HG03196 (cell line): ENCODE data around the gene OGFOD1.

Experiments used
- ATAC-seq: cut with Tn5 transposase; IDR thresholded peaks from one replicate; pipeline ENCODE4 v1.9.1; 2021; ENCODE audit not compliant: unreplicated experiment

Gene OGFOD1

DNA sequence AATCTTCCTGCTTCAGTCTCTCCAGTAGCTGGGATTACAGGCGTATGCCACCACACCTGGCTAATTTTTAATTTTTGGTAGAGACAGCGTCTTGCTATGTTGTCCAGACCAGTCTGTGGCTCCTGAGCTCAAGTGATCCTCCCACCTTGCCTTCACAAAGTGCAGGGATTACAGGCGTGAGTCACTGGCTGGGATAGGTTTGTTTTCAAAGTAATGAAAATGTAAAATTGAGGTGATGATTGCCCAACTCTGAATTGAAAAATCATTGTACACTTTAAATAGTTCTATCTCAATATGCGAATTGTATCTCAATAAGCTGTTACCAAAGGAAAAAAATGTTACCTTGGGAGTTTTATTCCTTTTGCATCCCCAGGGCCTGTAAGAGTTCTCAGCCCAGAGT lies 24.8 kb upstream of the OGFOD1 start:
- no peak for ATAC-seq

DNA sequence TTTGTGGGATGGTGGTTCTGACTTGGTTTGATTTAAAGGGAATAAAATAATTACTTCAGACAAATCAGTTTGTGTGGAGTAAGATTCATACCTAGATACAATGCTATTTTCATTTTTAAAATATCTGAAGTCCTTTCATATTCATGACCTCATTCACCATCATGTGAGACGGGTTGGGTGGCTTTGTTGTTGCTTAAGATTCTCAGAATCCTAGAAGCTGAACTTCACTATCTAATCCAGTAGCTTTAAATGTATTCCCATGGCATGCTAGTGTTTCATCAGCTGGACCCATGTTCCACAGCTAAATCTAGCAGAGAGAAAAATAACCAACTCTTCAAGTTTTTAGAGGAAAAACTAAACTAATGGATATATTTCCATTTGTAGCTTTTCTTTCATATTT lies 23.3 kb upstream of the OGFOD1 start:
- ATAC-seq, result no peak

DNA sequence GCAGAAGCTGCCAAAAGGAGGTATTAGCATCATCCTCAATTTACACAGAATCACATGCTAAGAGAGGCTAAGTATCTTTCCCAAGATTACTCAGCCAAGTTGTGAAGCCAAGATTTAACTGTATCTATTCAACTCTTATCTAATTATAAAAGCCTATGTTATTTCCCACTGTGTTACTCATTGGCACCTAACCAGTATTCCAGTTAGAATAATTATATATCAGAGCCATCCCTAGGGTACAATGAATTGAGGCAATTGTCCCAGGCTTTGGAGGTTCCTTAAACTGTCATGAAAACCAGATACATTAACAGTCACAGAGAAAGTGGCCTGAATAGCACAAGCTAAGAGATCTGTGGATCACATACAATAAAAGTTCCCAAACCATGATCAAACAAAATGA lies 15.1 kb upstream of the OGFOD1 start:
- no peak for ATAC-seq

DNA sequence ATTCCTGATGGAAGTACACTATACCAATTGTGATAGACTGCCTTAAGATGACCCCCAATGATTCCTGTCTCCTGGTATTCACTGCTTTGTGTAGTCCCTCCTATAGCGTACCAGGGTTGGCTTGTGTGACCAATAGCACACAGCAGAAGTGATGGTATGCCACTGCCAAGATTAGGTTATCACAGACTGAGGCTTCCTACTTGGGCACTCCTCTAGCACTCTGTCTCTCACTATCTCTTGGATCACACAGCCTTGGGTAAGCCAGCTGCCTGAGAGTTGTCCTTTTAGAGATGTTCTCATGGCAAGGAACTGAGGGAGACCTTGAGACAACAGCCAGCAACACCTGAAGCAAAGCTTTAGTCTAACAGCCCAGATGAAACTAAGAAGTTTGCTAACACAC lies 13.3 kb upstream of the OGFOD1 start:
- ATAC-seq, result no peak

DNA sequence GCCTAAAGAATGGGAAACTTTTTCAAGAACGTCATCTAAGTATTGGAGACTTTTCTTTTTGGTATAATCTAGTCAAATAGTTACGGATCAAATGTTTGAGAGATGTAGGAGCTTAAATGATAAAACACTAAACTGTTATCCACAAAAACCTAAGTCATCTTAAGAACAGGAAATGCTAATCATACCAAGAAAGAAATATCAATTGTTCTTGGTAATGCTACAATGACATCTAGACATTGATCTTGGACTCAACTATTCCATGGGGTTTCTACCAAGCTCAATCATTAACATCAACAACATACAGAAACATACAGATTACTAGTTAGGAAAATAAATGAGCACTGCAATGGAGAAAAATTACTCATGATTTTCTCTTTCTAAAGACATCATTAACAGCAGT lies 4.1 kb upstream of the OGFOD1 start:
- no peak for ATAC-seq

DNA sequence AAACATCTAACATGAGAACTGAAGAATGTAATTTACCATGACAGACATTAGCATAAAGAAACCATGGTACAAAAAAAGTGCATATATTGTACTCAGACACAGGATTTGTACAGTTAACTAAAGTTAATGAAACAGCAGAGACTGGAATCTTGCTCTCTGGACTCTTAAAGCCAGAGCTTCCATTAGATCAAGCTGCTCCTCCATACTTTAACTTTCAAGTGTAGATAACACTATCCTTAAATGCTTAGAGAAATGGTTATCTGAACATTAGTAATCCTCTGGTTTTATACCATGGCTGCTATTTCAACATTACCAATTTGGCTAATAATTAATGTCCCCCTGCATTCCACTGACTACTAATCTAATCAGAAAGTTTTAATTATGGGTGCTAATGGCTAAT lies 3.3 kb upstream of the OGFOD1 start:
- ATAC-seq, result no peak

DNA sequence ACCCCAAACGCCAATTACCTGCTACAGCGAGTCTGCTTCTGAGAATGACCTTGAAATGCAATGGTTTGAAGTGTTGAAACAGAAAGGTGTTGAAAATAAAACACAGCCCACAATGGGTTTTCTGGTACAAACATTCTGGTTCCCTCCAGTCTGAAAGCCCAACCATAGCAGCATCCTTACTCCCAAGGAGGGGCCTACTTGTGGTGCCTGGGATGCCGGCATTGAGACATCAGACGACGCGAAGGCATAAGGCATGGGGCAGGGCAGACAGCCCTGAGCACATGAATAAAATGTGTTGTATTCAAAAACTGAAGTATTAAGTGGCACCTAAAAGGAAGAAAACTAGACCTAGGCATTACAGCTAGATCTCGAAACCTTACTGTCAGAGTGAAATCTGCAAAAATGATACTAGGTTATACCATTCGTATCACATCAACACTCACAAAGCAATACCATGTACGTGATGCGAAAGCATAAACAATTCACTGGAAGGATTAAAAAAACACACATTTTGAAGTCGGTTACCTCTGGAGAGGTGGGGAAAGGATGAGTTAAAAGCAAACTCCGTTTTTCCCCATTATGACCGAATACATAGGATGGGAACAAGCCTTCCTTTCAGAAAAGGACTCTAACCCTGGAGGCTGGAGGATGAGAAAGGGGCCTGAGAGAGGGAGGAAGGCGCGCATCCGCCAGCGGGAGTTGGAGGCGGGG lies 924 bp upstream of the OGFOD1 start:
- peak; percentile 26 for ATAC-seq

- peak; percentile 37 for ATAC-seq
Measured at GRCh38 chr16:56451753-56452689, 667 bp downstream of the OGFOD1 start.

DNA sequence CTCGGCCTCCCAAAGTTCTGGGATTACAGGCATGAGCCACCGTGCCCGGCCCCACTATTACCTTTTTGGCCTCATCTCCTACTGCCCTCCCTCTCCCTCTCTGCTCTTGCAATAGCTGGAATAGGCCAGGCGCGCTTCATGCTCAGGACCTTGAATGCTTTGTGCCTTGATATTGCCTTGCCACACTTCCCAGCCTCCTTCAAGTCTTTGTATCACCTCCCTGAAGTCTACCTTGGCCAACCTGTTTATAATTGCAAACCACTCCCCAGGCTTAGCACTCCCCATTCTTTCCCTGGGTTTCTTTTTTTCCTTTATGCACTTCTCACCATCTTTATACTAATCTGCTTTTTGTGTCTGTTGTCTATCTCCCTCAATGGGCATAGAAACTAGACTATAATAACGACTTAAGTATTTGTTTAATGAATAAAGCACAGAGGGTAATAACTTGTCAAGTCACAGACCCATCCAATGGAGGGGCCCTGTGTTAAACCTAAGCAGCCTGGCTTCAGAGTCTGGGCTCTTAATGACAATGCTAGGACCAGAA lies 6.6 kb downstream of the OGFOD1 start:
- no peak for ATAC-seq

GRCh38 chr16:56460101-56460500 lies 8.7 kb downstream of the OGFOD1 start:
- ATAC-seq, result no peak

DNA sequence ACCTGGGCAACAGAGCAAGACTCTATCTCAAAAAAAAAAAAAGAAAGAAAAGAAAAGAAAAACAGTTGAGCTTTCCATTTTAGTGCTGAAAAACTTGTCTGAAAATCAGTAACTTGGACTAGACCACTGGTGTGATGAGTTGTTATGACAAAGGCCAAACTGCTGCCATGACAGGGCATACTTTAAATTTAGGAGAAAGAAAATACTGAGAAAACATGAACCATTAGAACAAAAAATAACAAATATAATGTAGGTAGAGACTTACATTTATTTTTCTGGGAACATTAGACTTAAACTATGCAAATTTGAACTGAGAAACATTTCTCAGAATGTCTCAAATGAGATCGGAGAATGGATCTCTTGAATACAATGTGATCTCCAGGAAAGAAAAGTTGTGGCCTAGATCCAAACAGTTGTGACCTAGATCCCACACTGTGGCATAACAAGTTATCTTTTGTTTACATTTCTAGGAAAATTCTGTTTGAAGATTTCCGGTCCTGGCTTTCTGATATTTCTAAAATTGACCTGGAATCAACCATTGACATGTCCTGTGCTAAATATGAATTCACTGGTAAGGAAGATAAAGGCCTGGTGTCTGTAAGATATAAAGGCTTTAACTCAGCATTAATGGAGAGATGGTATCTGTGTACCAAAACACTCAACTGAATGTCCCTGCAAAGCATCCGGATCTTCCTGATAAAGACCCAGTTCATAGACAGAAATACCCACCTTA lies 10.9 kb downstream of the OGFOD1 start:
- ATAC-seq, result no peak

GRCh38 chr16:56463153-56463552 lies 11.8 kb downstream of the OGFOD1 start:
- ATAC-seq, result no peak

DNA sequence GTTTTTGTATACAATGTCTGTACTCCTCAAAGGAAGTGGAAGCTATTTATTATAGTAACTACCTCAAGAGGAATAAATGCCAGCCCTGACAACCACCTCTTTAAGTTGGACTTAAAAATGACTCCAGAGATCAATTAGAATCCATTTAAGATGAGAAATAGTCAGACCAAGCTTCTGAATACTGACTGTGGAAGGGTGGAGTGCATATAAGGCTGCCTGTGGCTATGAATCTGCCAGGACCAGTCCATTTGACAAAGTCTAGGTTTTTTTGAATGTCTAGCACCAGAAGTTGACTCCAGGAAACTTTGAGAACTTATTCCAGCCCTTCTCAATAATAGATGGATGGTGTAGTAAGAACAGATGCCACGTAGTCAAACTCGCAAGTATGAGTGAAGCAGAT lies 15.0 kb downstream of the OGFOD1 start:
- ATAC-seq, result no peak

GRCh38 chr16:56468800-56469199 lies 17.4 kb downstream of the OGFOD1 start:
- no peak for ATAC-seq

- ATAC-seq, result no peak
Measured at GRCh38 chr16:56469748-56470147, 18.4 kb downstream of the OGFOD1 start.

- no peak for ATAC-seq
Measured at GRCh38 chr16:56470232-56470631, 18.9 kb downstream of the OGFOD1 start.

- no peak for ATAC-seq
Measured at GRCh38 chr16:56470666-56471065, 19.3 kb downstream of the OGFOD1 start.

GRCh38 chr16:56475201-56475600 lies 23.8 kb downstream of the OGFOD1 start:
- no peak for ATAC-seq

DNA sequence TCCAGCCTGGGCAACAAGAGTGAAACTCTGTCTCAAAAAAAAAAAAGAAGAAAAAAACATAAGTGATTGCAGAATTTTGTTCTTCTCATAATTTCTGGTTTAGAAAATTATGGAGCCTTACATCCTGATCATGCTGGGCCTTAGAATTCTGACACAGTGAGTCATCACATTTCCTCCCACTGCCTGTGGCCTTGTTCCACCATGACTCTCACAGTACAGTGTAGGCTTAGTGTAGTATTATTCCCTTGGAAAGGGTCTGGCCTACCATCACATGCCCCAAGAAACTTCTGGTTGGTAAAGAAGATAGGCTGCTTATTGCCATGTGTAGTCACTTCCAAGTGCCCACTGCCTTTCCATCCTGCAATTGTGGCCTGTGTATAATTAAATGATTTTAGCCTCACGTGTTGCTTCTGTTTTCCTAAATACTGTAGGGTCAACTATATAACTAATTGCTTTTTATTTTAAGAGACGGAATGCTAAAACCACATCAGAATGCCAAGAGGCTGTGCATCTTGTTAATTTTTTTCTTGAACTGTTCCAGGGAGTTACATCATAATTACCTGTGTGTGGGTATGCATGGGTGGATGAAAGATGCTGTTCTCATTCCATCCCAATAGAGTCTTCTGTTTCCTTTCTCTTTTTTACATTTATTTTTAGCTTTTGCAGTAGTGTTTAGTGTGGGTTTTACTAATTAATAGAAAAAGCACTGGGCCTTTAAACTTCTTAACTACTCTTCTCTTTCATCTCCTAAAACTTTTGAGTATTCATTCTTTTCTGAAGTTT lies 25.9 kb downstream of the OGFOD1 start:
- no peak for ATAC-seq

DNA sequence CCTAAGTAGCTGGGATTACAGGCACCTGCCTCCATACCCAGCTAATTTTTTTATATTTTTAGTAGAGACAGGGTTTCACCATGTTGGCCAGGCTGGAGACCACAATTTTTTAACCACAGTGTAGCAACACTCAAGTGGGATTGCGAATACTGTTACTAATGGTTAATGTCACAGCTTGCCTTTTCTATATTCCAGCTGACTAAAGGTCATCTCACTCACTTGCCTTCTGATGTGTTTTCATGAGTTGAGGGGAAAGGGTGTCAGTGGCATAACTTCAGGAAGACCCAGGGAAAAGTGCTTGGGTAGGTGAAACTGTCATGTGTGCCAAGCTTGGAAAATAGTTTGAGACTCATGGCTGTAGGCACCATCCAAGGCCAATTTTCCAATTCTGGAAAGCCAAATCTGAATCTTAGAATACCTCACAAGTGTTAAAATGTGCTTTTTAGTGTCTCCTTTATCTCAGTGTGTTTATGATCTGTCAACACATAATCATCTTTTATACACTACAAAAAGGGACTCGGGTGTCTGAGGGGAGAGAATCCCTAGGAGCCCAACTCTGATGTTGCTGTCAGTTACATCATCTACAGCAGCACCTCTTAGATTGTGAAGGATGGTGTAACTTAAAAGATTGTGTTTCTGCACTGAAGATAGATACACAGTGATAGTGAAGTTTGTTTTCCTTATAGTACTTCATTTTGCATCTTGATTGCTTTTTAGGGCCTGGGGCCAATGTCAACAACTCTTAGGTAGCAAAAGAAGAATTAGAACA lies 27.1 kb downstream of the OGFOD1 start:
- ATAC-seq, result no peak
